ENCODE measurements around the gene ZDHHC24. TPM values are rescaled to one million over a fixed set of nuclear protein-coding genes. Genes with fewer than 3 reads are reported as not detected.

ZDHHC24 gene
- total and polyA plus RNA-seq, 10 of the 15 experiments (the other 5 are each of a cell fraction or from before 2014, with no cell fraction given) = 0.86 to 17.5 (median 6.8) TPM

GRCh38 chr11:66546368-66546965 lies 619 bp upstream of the ZDHHC24 start, which contains the start of gene ACTN3 (continued):
- no peak for TF ChIP-seq USF2 (IDR thresholded peaks at IDR 0.05; ENCODE audit: borderline replicate concordance, low read depth, low read length)
- no peak for TF ChIP-seq MYC (IDR thresholded peaks at IDR 0.05; ENCODE audit: insufficient read depth, insufficient read length, insufficient replicate concordance, low read length, severe bottlenecking)
- no peak for TF ChIP-seq PAX5 (IDR thresholded peaks at IDR 0.05; ENCODE audit: borderline replicate concordance, low read depth, low read length)
- TF ChIP-seq KLF5 (IDR thresholded peaks at IDR 0.05; ENCODE audit: partially characterized antibody) = no peak
- peak; percentile 41; the same call in 1 of the 2 replicates for TF ChIP-seq MEF2A (IDR thresholded peaks at IDR 0.05; ENCODE audit: insufficient read depth, low read depth, low read length)
- TF ChIP-seq ZZZ3 (IDR thresholded peaks at IDR 0.05; ENCODE audit: control insufficient read depth, insufficient read length, low read depth) = no peak
- no peak for TF ChIP-seq CHD4 (IDR thresholded peaks at IDR 0.05)
- TF ChIP-seq ATF3 (IDR thresholded peaks at IDR 0.05; ENCODE audit: borderline replicate concordance, extremely low read depth, low read depth, low read length) = no peak
- TF ChIP-seq RELB (IDR thresholded peaks at IDR 0.05; ENCODE audit: low read depth) = peak; percentile 65; the same call in 1 of the 2 replicates
- no peak for TF ChIP-seq MTA2 (IDR thresholded peaks at IDR 0.05; ENCODE audit: low read depth)
- TF ChIP-seq TARDBP (IDR thresholded peaks at IDR 0.05; ENCODE audit: borderline replicate concordance) = no peak
- TF ChIP-seq RBBP5 (conservative IDR thresholded peaks at IDR 0.05) = no peak
- peak; percentile 98 for TF ChIP-seq SMARCA5 (IDR thresholded peaks at IDR 0.05)
- no peak for TF ChIP-seq MTA3 (IDR thresholded peaks at IDR 0.05; ENCODE audit: borderline replicate concordance, low read length)
- no peak for TF ChIP-seq REST (IDR thresholded peaks at IDR 0.05; ENCODE audit: low read depth, low read length)
- TF ChIP-seq NKRF (conservative IDR thresholded peaks at IDR 0.05) = no peak; the same call in 1 of the 2 replicates
- TF ChIP-seq ZBTB40 (IDR thresholded peaks at IDR 0.05; ENCODE audit: borderline replicate concordance) = no peak

All from GM12878 (cell line).